Glomerular visceral epithelial cell (primary cell): Measurements from ENCODE around the gene CD79A.

Source experiments
- DNase-seq: peaks from one replicate; pipeline ENCODE4 v3.0.0-alpha.2; 2016; ENCODE audit errors: extremely low spot score

The CD79A gene

GRCh38 chr19:41918653-41919244, 41.7 kb downstream of the CD79A start:
- DNase-seq: no peak

GRCh38 chr19:41919948-41920712, 43.1 kb downstream of the CD79A start:
- no peak for DNase-seq

GRCh38 chr19:41920882-41921576, 44.0 kb downstream of the CD79A start:
- DNase-seq: no peak

GRCh38 chr19:41921577-41922576, 44.8 kb downstream of the CD79A start:
- no peak for DNase-seq

GRCh38 chr19:41922585-41922984, 45.5 kb downstream of the CD79A start:
- no peak for DNase-seq

GRCh38 chr19:41923045-41923788, 46.1 kb downstream of the CD79A start:
- DNase-seq: no peak

- DNase-seq: no peak
Measured at GRCh38 chr19:41924151-41925145, 47.4 kb downstream of the CD79A start.

GRCh38 chr19:41925208-41926003, 48.3 kb downstream of the CD79A start:
- no peak for DNase-seq

GRCh38 chr19:41926028-41926762, 49.1 kb downstream of the CD79A start:
- DNase-seq: no peak

- no peak for DNase-seq
Measured at GRCh38 chr19:41926763-41927496, 49.9 kb downstream of the CD79A start.

- no peak for DNase-seq
Measured at GRCh38 chr19:41927497-41928192, 50.6 kb downstream of the CD79A start.

GRCh38 chr19:41928221-41928683, 51.2 kb downstream of the CD79A start, which contains the start of gene ERFL:
Gene ERFL, minus strand, starts transcription at chr19:41928449. Its CDS starts 15,530 bp downstream, at chr19:41912919.
- peak; percentile 50 for DNase-seq

- DNase-seq: no peak
Measured at GRCh38 chr19:41928754-41929535, 51.9 kb downstream of the CD79A start.

GRCh38 chr19:41929536-41930071, 52.5 kb downstream of the CD79A start:
- no peak for DNase-seq

- no peak for DNase-seq
Measured at GRCh38 chr19:41930322-41930722, 53.2 kb downstream of the CD79A start.
